Measurements from ENCODE around the gene CCDC88B. TPM values are rescaled to one million over a fixed set of nuclear protein-coding genes. Genes with fewer than 3 reads are reported as not detected.

CCDC88B gene
- total and polyA plus RNA-seq, 4 donors = 3.5 to 4.9 (median 4.0) TPM

GRCh38 chr11:64382586-64382985 is 42.6 kb downstream of the CCDC88B start:
- DNase-seq (ENCODE audit: low spot score) = no peak
- H3K36me3 ChIP-seq (ENCODE audit: control insufficient read depth in 4 of 4, insufficient read depth in 3 of 4, low read depth in 1 of 4, low read length in 3 of 4) = no peaks in the 10 kb centered on the region
- H3K27me3 ChIP-seq (ENCODE audit: control insufficient read depth in 4 of 4, insufficient read depth in 4 of 4, low read length in 3 of 4) = no peaks in the 10 kb centered on the region
- H3K4me3 ChIP-seq (ENCODE audit: low read depth in 1 of 3, low read length in 3 of 3) = no peak overlapping the region
- no peak overlapping the region for H3K27ac ChIP-seq (ENCODE audit: low read depth in 1 of 2, low read length in 2 of 2)
- no peak overlapping the region for H3K9ac ChIP-seq (ENCODE audit: low read depth in 1 of 2, low read length in 2 of 2)
- 75% methylated on average over 8 of the region's 8 CpGs for WGBS
- TF ChIP-seq YY1 (IDR thresholded peaks at IDR 0.05) (no peak), EGR1 (IDR thresholded peaks at IDR 0.05; ENCODE audit: low read depth in 2 of 2) (no peak), CTCF (IDR thresholded peaks at IDR 0.05; ENCODE audit: low read depth, low read length, missing input control) (no peak), GABPA (IDR thresholded peaks at IDR 0.05 in 1 of 2, conservative IDR thresholded peaks at IDR 0.05 in 1 of 2) (no peak), REST (IDR thresholded peaks at IDR 0.05) (no peak), SP1 (IDR thresholded peaks at IDR 0.05) (no peak), ZBTB33 (IDR thresholded peaks at IDR 0.05) (no peak), TAF1 (conservative IDR thresholded peaks at IDR 0.05) (no peak), RXRA (IDR thresholded peaks at IDR 0.05) (no peak), FOXA1 (IDR thresholded peaks at IDR 0.05) (no peak), ATF3 (IDR thresholded peaks at IDR 0.05) (no peak), JUND (IDR thresholded peaks at IDR 0.05) (no peak), FOXA2 (IDR thresholded peaks at IDR 0.05) (no peak)
- H3K4me1 ChIP-seq (ENCODE audit: control insufficient read depth in 4 of 4, insufficient read depth in 4 of 4, low read length in 3 of 4) = no peaks in the 10 kb centered on the region
- H3K9me3 ChIP-seq (ENCODE audit: control insufficient read depth in 4 of 4, low read length in 3 of 4) = no peaks in the 10 kb centered on the region

- no peak for DNase-seq (ENCODE audit: low spot score)
Measured at GRCh38 chr11:64383580-64383979, 43.6 kb downstream of the CCDC88B start.

More at GRCh38 chr11:64383580-64383979, 43.6 kb downstream of the CCDC88B start:
- no peak overlapping the region for H3K4me3 ChIP-seq (ENCODE audit: low read depth in 1 of 3, low read length in 3 of 3)
- no peak overlapping the region for H3K9ac ChIP-seq (ENCODE audit: low read depth in 1 of 2, low read length in 2 of 2)
- H3K27me3 ChIP-seq (ENCODE audit: control insufficient read depth in 4 of 4, insufficient read depth in 4 of 4, low read length in 3 of 4) = no peaks in the 10 kb centered on the region
- no peaks in the 10 kb centered on the region for H3K4me1 ChIP-seq (ENCODE audit: control insufficient read depth in 4 of 4, insufficient read depth in 4 of 4, low read length in 3 of 4)
- TF ChIP-seq TAF1 (conservative IDR thresholded peaks at IDR 0.05) (no peak), RAD21 (IDR thresholded peaks at IDR 0.05) (no peak), FOXA2 (IDR thresholded peaks at IDR 0.05) (no peak), CTCF (IDR thresholded peaks at IDR 0.05; ENCODE audit: low read depth, low read length, missing input control) (no peak)
- 41% methylated on average over 2 of the region's 2 CpGs for WGBS
- no peaks in the 10 kb centered on the region for H3K9me3 ChIP-seq (ENCODE audit: control insufficient read depth in 4 of 4, low read length in 3 of 4)
- no peak overlapping the region for H3K27ac ChIP-seq (ENCODE audit: low read depth in 1 of 2, low read length in 2 of 2)
- H3K36me3 ChIP-seq (ENCODE audit: control insufficient read depth in 4 of 4, insufficient read depth in 3 of 4, low read depth in 1 of 4, low read length in 3 of 4) = no peaks in the 10 kb centered on the region

All from liver (tissue), 9 donors.